Naive B cell (primary cell): Measurements from ENCODE around the gene ANG. TPM values are rescaled to one million over a fixed set of nuclear protein-coding genes. Genes with fewer than 3 reads are reported as not detected.
"Not testable (repeated sequence)": the region's sequence is repeated elsewhere in the genome, so short reads cannot be mapped to it uniquely, and the experiment has no call there.

Experiments
- ATAC-seq, 2 donors: fragments of 150-1000 bp; cut with Tn5 transposase; 2 replicates each; pipeline ENCODE4 v1.10.0; 2021; ENCODE audit warnings: low read depth in 2 of 2, mild to moderate bottlenecking in 2 of 2, moderate library complexity in 2 of 2
- DNase-seq: peaks from one replicate; pipeline ENCODE4 v3.0.0; 2022
- H3K27ac Mint-ChIP-seq, 6 donors: one replicate each; pipeline ENCODE4 v1.8.0; 2020 to 2022; ENCODE audit warnings: mild to moderate bottlenecking in 6 of 6, mixed read lengths in 6 of 6, moderate library complexity in 5 of 6, inconsistent platforms in 2 of 6
- H3K27me3 Mint-ChIP-seq, 3 donors: one replicate each; pipeline ENCODE4 v1.8.0; 2021 to 2022; ENCODE audit warnings: mixed read lengths in 3 of 3, mild to moderate bottlenecking in 1 of 3
- H3K36me3 Mint-ChIP-seq, 2 donors: one replicate each; pipeline ENCODE4 v1.8.0; 2020 to 2022; ENCODE audit warnings: mixed read lengths in 2 of 2, inconsistent platforms in 1 of 2, mild to moderate bottlenecking in 1 of 2
- H3K4me1 Mint-ChIP-seq, 3 donors: one replicate each; pipeline ENCODE4 v1.8.0; 2020 to 2022; ENCODE audit warnings: mixed read lengths in 3 of 3, inconsistent platforms in 1 of 3, mild to moderate bottlenecking in 1 of 3, moderate library complexity in 1 of 3
- H3K4me3 Mint-ChIP-seq, 8 donors: one replicate each; pipeline ENCODE4 v1.8.0; 2020 to 2022; ENCODE audit warnings: mild to moderate bottlenecking in 8 of 8, mixed read lengths in 8 of 8, moderate library complexity in 8 of 8, inconsistent platforms in 2 of 8
- H3K9me3 Mint-ChIP-seq, 7 donors: one replicate each; pipeline ENCODE4 v1.8.0; 2020 to 2022; ENCODE audit warnings: mixed read lengths in 7 of 7, mild to moderate bottlenecking in 5 of 7, inconsistent platforms in 2 of 7, moderate library complexity in 1 of 7
- polyA plus RNA-seq, 6 donors: library from polyadenylated mRNA; unstranded; fragments of 300-500 nt; fragmentation: Illumina TruSeq; gene quantifications; one replicate each; pipeline ENCODE4 v1.2.3, GENCODE V29; 2021; ENCODE audit warnings: low read depth in 6 of 6

ANG gene
- polyA plus RNA-seq, 6 donors from 2014 or later = 0.53 to 0.63 (median 0.57) TPM; not detected in 3

- H3K4me1 Mint-ChIP-seq = peaks cover 4 to 15% (median 10%) of the 10 kb centered on the region in 3 donors
- H3K36me3 Mint-ChIP-seq = no peaks in the 10 kb centered on the region
- ATAC-seq (no peak), DNase-seq (no peak)
- H3K9me3 Mint-ChIP-seq = peaks cover 0 to 7% (median 0%) of the 10 kb centered on the region in 7 donors
- no peak overlapping the region for H3K4me3 Mint-ChIP-seq
- H3K27me3 Mint-ChIP-seq = peaks cover 0 to 8% (median 6%) of the 10 kb centered on the region in 3 donors
- H3K27ac Mint-ChIP-seq = no peak overlapping the region
Measured at GRCh38 chr14:20696764-20697163, 8.2 kb downstream of the ANG start.

- no peak overlapping the region for H3K4me3 Mint-ChIP-seq
- H3K27me3 Mint-ChIP-seq = peaks cover 0 to 8% (median 6%) of the 10 kb centered on the region in 3 donors
- H3K36me3 Mint-ChIP-seq = no peaks in the 10 kb centered on the region
- peak; percentile 78 to 89 for ATAC-seq
- peak; percentile 67 for DNase-seq
- peaks cover 4 to 15% (median 10%) of the 10 kb centered on the region in 3 donors for H3K4me1 Mint-ChIP-seq
- peaks cover 0 to 7% (median 0%) of the 10 kb centered on the region in 7 donors for H3K9me3 Mint-ChIP-seq
- no peak overlapping the region for H3K27ac Mint-ChIP-seq
Measured at GRCh38 chr14:20697273-20698017, 8.9 kb downstream of the ANG start.

- H3K4me3 Mint-ChIP-seq = no peak overlapping the region
- ATAC-seq (no peak), DNase-seq (no peak)
- H3K36me3 Mint-ChIP-seq = no peaks in the 10 kb centered on the region
- H3K27me3 Mint-ChIP-seq = peaks cover 0 to 6% (median 5%) of the 10 kb centered on the region in 3 donors
- H3K4me1 Mint-ChIP-seq = peaks cover 4 to 15% (median 10%) of the 10 kb centered on the region in 3 donors
- no peak overlapping the region for H3K27ac Mint-ChIP-seq
- H3K9me3 Mint-ChIP-seq = peaks cover 0 to 7% (median 0%) of the 10 kb centered on the region in 7 donors
Measured at GRCh38 chr14:20698018-20698329, 9.4 kb downstream of the ANG start.

- Mint-ChIP-seq H3K4me1 (peaks cover 4 to 15% (median 10%) of the 10 kb centered on the region in 3 donors), H3K4me3 (no peak overlapping the region), H3K36me3 (no peaks in the 10 kb centered on the region), H3K9me3 (peaks cover 0 to 7% (median 0%) of the 10 kb centered on the region in 7 donors), H3K27me3 (no peaks in the 10 kb centered on the region), H3K27ac (peak overlapping the region in 1 of 6 donors; percentile 10)
- DNase-seq (no peak), ATAC-seq (no peak)
Measured at GRCh38 chr14:20698934-20699333, 10.4 kb downstream of the ANG start.

- peaks cover 0 to 7% (median 0%) of the 10 kb centered on the region in 7 donors for H3K9me3 Mint-ChIP-seq
- no peaks in the 10 kb centered on the region for H3K27me3 Mint-ChIP-seq
- H3K4me1 Mint-ChIP-seq = peaks cover 4 to 15% (median 10%) of the 10 kb centered on the region in 3 donors
- ATAC-seq (no peak), DNase-seq (no peak)
- no peak overlapping the region for H3K4me3 Mint-ChIP-seq
- no peak overlapping the region for H3K27ac Mint-ChIP-seq
- no peaks in the 10 kb centered on the region for H3K36me3 Mint-ChIP-seq
Measured at GRCh38 chr14:20699931-20700330, 11.4 kb downstream of the ANG start.

- H3K36me3 Mint-ChIP-seq, DNase-seq, ATAC-seq, H3K9me3 Mint-ChIP-seq, H3K27me3 Mint-ChIP-seq, H3K4me3 Mint-ChIP-seq, H3K27ac Mint-ChIP-seq: not testable (repeated sequence)
- peaks cover 4 to 15% (median 10%) of the 10 kb centered on the region in 3 donors for H3K4me1 Mint-ChIP-seq
Measured at GRCh38 chr14:20700965-20701364, 12.4 kb downstream of the ANG start.

- ATAC-seq = no peak
- Mint-ChIP-seq H3K9me3 (peaks cover 0 to 2% (median 0%) of the 10 kb centered on the region in 7 donors), H3K27me3 (no peaks in the 10 kb centered on the region), H3K4me1 (peaks cover 0 to 10% (median 4%) of the 10 kb centered on the region in 3 donors), H3K36me3 (no peaks in the 10 kb centered on the region), H3K4me3 (no peak overlapping the region), H3K27ac (no peak overlapping the region)
- DNase-seq = no peak
Measured at GRCh38 chr14:20706657-20707355, 18.2 kb downstream of the ANG start.

- peaks cover 0 to 17% (median 4%) of the 10 kb centered on the region in 3 donors for H3K4me1 Mint-ChIP-seq
- DNase-seq = no peak
- H3K27me3 Mint-ChIP-seq = no peaks in the 10 kb centered on the region
- no peak overlapping the region for H3K27ac Mint-ChIP-seq
- ATAC-seq = no peak
- no peak overlapping the region for H3K4me3 Mint-ChIP-seq
- H3K9me3 Mint-ChIP-seq = peaks cover 0 to 2% (median 0%) of the 10 kb centered on the region in 7 donors
- no peaks in the 10 kb centered on the region for H3K36me3 Mint-ChIP-seq
Measured at GRCh38 chr14:20707622-20708021, 19.1 kb downstream of the ANG start.

GRCh38 chr14:20711261-20711660 lies 22.7 kb downstream of the ANG start:
- Mint-ChIP-seq H3K4me1 (peaks cover 32 to 52% (median 36%) of the 10 kb centered on the region in 3 donors), H3K4me3 (no peak overlapping the region), H3K27me3 (no peaks in the 10 kb centered on the region), H3K9me3 (peaks cover 0 to 12% (median 4%) of the 10 kb centered on the region in 7 donors), H3K27ac (peak overlapping the region in 1 of 6 donors; percentile 62), H3K36me3 (peaks cover 6 to 7% of the 10 kb centered on the region in 2 donors)
- ATAC-seq = no peak
- no peak for DNase-seq

- peaks cover 0 to 13% (median 4%) of the 10 kb centered on the region in 7 donors for H3K9me3 Mint-ChIP-seq
- DNase-seq (no peak), ATAC-seq (no peak)
- peaks cover 34 to 56% (median 41%) of the 10 kb centered on the region in 3 donors for H3K4me1 Mint-ChIP-seq
- peaks cover 7 to 8% of the 10 kb centered on the region in 2 donors for H3K36me3 Mint-ChIP-seq
- H3K27me3 Mint-ChIP-seq = no peaks in the 10 kb centered on the region
- peak overlapping the region in 1 of 6 donors; percentile 62 for H3K27ac Mint-ChIP-seq
- no peak overlapping the region for H3K4me3 Mint-ChIP-seq
Measured at GRCh38 chr14:20711685-20712084, 23.1 kb downstream of the ANG start.

GRCh38 chr14:20712904-20713303 lies 24.3 kb downstream of the ANG start:
- H3K9me3 Mint-ChIP-seq = peaks cover 0 to 14% (median 4%) of the 10 kb centered on the region in 7 donors
- no peak for ATAC-seq
- peak overlapping the region in 7 of 8 donors; percentile 0 to 59 (median 26) for H3K4me3 Mint-ChIP-seq
- H3K27ac Mint-ChIP-seq = peak overlapping the region in 2 of 6 donors; percentile 90
- H3K27me3 Mint-ChIP-seq = no peaks in the 10 kb centered on the region
- H3K4me1 Mint-ChIP-seq = peaks cover 41 to 66% (median 53%) of the 10 kb centered on the region in 3 donors
- DNase-seq = no peak
- H3K36me3 Mint-ChIP-seq = peaks cover 7 to 10% of the 10 kb centered on the region in 2 donors

- peak overlapping the region in 5 of 8 donors; percentile 12 to 74 (median 58) for H3K4me3 Mint-ChIP-seq
- peaks cover 52 to 83% (median 68%) of the 10 kb centered on the region in 3 donors for H3K4me1 Mint-ChIP-seq
- H3K27me3 Mint-ChIP-seq = no peaks in the 10 kb centered on the region
- DNase-seq (no peak), ATAC-seq (no peak)
- peaks cover 7 to 13% of the 10 kb centered on the region in 2 donors for H3K36me3 Mint-ChIP-seq
- peaks cover 4 to 18% (median 5%) of the 10 kb centered on the region in 7 donors for H3K9me3 Mint-ChIP-seq
- H3K27ac Mint-ChIP-seq = peak overlapping the region; percentile 87 to 98 (median 92)
Measured at GRCh38 chr14:20714593-20715250, 26.2 kb downstream of the ANG start.

GRCh38 chr14:20719777-20720176 lies 31.2 kb downstream of the ANG start:
- H3K4me3 Mint-ChIP-seq = peak overlapping the region in 7 of 8 donors; percentile 2 to 73 (median 36)
- peak overlapping the region; percentile 9 to 90 (median 80) for H3K27ac Mint-ChIP-seq
- ATAC-seq (peak in 1 of 2 donors; percentile 18), DNase-seq (no peak)
- peaks cover 0 to 11% of the 10 kb centered on the region in 2 donors for H3K36me3 Mint-ChIP-seq
- peaks cover 4 to 16% (median 5%) of the 10 kb centered on the region in 7 donors for H3K9me3 Mint-ChIP-seq
- H3K27me3 Mint-ChIP-seq = no peaks in the 10 kb centered on the region
- H3K4me1 Mint-ChIP-seq = peaks cover 52 to 93% (median 88%) of the 10 kb centered on the region in 3 donors
